GDM1 (cell line): ENCODE measurements around the gene KCNN3.
A peak's percentile ranks its signal among the peaks of the same experiment; 100 is the strongest.

Experiments
- DNase-seq: peaks from one replicate; lab custom pipeline; 2025; lab: John Stamatoyannopoulos, UW

Gene KCNN3

GRCh38 chr1:154791292-154792166 lies 78.6 kb downstream of the KCNN3 start:
- DNase-seq = peak; percentile 71

DNA sequence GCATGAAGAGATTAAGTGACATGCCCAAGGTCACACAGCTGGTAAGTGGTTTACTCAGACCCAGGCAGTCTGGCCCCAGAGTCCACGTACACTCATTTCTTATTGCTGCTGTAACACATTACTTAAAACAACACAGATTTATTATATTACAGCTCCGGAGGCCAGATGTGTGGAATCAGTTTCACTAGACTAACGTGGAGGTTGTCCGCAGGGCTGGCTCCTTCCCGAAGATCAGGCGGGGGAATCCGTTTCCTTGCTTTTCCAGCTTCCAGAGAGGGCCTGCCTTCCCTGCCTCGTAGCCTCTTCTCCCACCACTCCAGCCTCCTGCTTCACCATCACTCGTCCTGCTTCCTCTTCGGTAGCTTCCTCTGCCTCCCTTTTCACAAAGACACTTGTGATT lies 81.2 kb downstream of the KCNN3 start:
- no peak for DNase-seq

DNA sequence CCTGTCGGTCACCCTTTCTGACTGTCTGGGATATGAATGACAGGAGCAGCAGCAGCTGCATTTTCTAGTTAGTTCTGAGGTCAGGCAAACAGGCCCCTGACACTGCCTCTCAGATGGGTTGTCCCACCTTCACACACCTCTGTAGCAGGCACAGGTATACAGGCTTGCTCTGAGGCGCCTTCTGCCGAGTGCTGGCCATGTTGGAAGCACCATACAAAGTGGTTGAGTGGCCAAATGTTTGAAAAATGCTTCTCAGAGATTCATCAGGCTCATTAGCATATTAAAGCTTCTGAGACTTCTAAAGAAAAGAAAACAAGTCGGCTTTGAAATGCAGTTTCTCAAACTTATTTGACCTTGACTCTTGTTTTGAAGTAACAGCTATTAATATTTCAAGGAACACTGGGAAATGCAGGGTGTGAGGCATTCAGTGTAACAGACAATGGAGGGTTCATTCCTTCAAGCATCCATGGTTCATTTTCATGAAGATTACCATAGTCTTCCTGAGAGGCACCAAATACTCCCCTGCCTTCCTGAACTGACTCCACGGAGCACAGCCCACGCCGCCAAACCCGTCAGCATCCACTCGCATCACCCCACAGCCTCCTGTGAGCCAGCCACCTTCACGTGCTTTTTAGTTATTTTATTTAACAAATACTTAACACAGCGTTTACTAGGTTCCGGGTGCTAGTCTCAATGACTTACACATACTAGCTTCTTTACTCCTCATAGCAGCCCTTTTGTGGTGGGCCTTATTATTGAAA lies 81.8 kb downstream of the KCNN3 start:
- no peak for DNase-seq

DNA sequence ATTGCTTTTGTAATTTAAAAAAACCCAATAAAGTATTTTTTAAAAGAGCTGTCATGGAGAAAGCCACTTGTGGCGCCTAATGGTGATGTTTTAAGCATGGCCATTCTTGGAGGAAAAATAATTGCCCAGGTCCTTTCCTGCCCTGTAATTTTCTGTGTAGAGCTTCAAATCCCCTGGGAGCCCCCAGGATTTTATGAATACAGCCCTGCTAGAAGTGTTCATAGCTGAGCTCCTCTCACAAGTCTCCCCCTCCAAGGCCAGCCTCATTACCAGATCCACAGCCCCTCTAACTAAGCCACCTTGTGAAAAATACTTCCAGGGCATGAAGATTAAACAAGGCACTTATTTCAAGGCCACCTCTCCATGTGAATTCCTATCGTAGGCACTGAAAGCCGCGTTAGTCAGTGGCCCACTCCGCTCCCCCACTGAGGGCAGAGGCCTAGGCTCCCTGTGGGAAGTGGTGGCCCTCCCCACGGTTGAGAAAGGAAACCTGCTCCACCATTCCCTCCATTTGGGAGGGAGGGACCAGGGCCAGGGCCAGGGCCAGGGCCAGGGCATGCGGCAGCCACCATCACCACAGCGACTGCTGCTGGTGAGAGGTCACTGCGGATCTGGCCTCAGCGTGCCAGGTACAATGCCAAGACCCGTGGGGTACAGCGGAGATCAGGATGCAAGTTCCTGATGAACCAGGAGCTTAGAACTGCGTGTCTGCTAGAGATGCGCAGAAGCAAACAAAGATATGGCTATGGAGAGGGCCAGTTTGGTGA lies 83.1 kb downstream of the KCNN3 start:
- DNase-seq = no peak

- no peak for DNase-seq
Observed at GRCh38 chr1:154784924-154785531, 85.1 kb downstream of the KCNN3 start.

DNA sequence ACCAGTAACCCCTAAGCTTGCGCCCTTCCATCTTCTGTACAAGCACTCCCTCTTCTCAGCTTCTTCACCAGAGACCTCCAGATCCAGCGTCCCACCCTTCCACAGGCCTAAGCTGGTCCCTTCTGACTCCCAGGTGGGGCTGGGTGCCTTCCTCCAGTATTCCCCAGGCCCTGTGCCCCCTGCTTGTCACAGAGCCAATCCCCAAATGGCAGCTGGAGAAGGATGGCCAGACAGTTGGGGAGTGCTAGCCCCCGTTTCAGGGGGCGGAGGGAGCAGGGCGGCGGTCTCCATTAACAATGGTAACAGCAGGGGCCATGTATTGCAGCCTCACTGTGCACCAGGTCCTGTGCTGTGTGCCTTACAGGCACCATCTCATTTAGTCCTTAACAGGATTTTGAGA lies 85.7 kb downstream of the KCNN3 start:
- DNase-seq = no peak

DNA sequence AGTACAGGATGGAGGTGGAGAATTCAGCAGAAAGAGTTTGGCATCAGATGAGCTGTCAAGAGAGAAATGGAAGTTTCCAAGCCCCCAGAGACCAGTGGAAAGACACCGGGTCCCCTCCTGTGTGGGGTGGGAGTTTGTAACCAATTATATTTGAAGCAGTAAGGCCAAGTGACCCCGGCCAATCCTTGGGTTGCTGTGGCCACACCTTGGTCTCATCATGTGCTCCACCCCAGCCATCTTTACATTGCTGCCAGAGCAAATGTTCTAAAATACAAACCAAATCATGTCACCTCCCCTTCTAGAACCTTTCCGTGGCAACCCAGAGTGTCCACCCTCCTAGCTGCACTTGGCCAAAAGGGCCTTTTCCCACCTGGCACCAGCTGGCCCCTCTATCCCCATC lies 86.1 kb downstream of the KCNN3 start:
- DNase-seq = no peak

GRCh38 chr1:154780541-154780940 lies 89.5 kb downstream of the KCNN3 start:
- no peak for DNase-seq

DNA sequence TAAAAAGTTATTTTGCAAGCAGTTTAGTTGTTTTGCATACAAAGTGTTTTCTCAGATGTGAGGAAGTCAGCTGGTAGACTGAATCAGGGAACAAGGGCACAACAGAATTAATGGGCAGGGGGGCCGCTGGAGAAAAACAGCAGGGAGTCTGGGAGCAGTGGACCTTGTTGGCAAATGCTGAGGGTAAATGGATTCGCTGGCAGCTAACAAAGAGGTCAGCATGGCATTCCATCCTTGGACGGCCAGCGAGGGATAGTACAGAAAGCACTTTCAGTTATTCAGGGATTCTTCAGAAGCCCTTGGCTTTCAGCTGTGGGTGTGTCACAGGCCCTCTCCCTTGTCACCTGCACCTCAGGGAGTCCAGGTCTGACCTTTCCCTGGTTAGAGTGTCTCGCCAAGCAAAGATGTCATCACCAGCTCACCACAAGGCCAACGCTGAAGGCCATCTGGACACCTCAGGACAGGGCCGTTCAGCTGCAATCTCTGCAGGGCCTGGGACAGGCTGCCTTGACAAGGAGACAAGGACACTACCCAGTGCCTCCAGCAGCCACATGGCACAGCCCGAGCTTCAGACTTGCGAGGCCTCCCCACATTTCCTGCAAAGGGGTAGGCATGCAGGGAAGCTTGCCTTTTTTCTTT lies 90.4 kb downstream of the KCNN3 start:
- no peak for DNase-seq

DNA sequence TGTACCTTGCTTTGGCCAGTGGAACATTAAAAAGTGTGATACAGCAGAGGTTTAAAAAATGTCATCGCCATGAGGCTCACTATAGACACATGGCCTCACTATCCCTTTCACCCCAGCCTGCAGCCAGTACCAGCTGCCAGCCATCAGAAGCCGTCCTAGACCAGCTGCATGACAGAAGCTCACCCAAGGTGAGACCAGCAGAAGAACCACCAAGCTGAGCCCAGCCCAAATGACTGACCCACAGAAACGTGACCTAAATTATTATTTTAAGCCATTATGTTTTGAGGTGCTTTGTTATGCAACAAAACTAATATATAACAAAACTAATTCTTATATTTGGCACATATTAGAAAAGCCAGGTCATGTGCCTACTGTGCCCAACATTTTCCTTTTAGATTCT lies 91.1 kb downstream of the KCNN3 start:
- DNase-seq = no peak

GRCh38 chr1:154778275-154778674 lies 91.8 kb downstream of the KCNN3 start:
- no peak for DNase-seq

DNA sequence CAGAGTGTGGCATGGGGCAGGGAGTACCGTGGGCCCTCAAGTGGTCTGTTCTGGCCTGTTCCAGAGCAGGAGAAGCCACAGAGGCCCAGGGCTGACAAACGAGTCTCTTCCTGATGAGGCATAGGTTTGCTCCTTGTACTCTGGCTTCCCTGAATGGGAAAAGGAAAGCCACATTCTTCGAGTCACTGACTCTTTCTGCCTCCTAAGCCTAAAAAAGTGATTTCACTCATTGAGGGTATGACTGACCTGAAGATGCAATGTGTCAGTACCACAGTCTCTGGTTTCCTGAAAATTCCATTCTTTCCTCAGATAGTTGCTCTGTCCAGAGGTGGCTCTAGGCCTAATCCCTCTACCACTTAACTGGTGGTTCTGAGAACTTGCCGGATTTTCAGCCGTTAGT lies 92.3 kb downstream of the KCNN3 start:
- DNase-seq = no peak

- no peak for DNase-seq
Observed at GRCh38 chr1:154777154-154777553, 92.9 kb downstream of the KCNN3 start.

GRCh38 chr1:154775621-154776605 lies 94.2 kb downstream of the KCNN3 start:
- DNase-seq = no peak

DNA sequence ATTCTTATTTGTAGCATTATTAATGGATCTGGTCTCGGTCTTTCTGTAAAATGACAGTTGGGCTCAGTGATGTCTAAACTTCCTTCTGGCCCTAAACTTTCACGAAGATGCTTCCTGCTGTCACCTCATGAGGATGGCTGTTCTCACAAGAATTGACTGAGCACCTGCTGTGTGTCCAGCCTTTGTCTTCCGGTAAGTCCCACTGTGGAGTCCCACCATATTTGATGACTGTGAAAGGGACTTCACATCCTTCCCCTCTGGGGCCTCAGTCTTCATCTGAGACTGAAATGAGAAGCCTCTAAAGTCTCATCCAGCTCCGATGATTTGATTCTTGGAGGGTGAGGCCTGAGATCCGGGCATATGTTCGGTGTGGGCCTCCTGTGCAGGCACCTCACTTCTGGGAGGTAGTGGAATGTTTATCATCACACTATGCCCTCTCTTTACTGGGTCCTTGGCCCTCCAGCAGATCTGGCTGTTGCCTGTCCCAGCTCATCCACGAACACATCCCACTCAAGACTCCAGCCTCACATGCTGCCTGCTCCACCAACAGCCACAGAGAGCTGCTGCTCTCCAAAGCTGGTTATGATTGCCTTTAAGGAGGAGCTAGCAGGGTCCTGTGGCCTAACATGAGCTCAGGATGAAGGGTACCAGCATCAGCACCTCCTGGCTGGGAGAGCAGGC lies 95.8 kb downstream of the KCNN3 start:
- DNase-seq = no peak

DNA sequence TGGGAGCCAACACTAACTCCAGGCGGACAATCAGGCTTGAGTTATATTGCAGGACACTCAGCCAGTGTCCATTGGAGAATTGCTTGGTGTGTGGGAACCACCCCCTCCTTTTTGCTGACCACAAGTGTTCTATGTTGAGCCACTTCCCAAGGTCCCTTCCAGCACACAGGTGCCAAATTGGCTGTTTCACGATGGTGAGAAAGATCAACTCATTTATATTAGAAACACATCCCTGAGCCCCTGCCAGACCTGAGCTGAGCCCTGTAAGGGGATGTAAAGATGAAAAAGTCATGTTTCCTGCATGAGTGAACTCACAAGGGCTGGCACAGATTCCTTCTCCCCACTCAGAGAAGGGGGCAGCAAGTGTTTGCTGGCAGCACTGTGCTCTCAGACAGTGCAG lies 96.5 kb downstream of the KCNN3 start:
- DNase-seq = no peak

GRCh38 chr1:154772606-154773506 lies 97.2 kb downstream of the KCNN3 start:
- no peak for DNase-seq

- DNase-seq = no peak
Observed at GRCh38 chr1:154772056-154772455, 98.0 kb downstream of the KCNN3 start.
